ENCODE data around the gene LRRC4C.
"Not testable (repeated sequence)": the region's sequence is repeated elsewhere in the genome, so short reads cannot be mapped to it uniquely, and the experiment has no call there.

DNA sequence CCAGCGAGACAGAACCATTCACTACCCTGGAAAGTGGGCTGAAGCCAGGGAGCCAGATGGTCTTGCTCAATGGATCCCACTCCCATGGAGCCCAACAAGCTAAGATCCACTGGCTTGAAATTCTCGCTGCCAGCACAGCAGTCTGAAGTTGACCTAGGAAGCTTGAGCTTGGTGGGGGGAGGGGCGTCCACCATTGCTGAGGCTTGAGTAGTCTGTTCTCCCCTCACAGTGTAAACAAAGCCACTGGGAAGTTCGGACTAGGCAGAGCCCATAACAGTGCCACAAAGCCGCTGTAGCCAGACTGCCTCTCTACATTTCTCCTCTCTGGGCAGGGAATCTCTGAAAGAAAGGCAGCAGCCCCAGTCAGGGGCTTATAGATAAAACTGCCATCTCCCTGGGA is 1266.9 kb downstream of the LRRC4C start:
- TF ChIP-seq, protein P1, sequence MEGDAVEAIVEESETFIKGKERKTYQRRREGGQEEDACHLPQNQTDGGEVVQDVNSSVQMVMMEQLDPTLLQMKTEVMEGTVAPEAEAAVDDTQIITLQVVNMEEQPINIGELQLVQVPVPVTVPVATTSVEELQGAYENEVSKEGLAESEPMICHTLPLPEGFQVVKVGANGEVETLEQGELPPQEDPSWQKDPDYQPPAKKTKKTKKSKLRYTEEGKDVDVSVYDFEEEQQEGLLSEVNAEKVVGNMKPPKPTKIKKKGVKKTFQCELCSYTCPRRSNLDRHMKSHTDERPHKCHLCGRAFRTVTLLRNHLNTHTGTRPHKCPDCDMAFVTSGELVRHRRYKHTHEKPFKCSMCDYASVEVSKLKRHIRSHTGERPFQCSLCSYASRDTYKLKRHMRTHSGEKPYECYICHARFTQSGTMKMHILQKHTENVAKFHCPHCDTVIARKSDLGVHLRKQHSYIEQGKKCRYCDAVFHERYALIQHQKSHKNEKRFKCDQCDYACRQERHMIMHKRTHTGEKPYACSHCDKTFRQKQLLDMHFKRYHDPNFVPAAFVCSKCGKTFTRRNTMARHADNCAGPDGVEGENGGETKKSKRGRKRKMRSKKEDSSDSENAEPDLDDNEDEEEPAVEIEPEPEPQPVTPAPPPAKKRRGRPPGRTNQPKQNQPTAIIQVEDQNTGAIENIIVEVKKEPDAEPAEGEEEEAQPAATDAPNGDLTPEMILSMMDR (IDR thresholded peaks at IDR 0.05), result not testable (repeated sequence)
- TF ChIP-seq ZFX (IDR thresholded peaks at IDR 0.05; ENCODE audit: borderline replicate concordance), result not testable (repeated sequence)

Data from 22Rv1 (cell line).